ENCODE results near the gene XPO1.

XPO1 gene

DNA sequence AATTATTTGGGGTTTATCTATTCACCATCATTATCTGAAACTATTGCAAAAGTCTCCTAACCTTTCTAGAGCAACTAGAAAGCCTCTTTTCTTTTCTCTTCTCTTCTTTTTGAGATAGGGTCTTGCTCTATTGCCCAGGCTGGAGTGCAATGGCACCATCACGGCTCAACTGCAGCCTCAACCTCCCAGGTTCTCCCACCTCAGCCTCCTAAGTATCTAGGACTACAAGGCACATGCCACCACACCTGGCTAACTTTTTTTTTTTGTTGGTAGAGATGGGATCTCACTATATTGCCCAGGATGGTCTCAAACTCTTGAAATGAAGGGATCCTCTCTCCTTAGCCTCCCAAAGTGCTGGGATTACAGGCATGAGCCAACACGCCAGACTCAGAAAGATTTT is 24.5 kb upstream of the XPO1 start:
- no peaks in the 10 kb centered on the region for H3K79me2 ChIP-seq (ENCODE audit: insufficient read depth, low read length)
- H3K27ac ChIP-seq (ENCODE audit: low read length), result no peak overlapping the region
- H3K4me1 ChIP-seq (ENCODE audit: insufficient read depth, low read length), result no peaks in the 10 kb centered on the region
- H3K9ac ChIP-seq (ENCODE audit: low read depth, low read length), result no peak overlapping the region
- no peak overlapping the region for H3K4me3 ChIP-seq (ENCODE audit: low read depth in 1 of 2, low read length in 2 of 2)
- TF ChIP-seq, protein P1, sequence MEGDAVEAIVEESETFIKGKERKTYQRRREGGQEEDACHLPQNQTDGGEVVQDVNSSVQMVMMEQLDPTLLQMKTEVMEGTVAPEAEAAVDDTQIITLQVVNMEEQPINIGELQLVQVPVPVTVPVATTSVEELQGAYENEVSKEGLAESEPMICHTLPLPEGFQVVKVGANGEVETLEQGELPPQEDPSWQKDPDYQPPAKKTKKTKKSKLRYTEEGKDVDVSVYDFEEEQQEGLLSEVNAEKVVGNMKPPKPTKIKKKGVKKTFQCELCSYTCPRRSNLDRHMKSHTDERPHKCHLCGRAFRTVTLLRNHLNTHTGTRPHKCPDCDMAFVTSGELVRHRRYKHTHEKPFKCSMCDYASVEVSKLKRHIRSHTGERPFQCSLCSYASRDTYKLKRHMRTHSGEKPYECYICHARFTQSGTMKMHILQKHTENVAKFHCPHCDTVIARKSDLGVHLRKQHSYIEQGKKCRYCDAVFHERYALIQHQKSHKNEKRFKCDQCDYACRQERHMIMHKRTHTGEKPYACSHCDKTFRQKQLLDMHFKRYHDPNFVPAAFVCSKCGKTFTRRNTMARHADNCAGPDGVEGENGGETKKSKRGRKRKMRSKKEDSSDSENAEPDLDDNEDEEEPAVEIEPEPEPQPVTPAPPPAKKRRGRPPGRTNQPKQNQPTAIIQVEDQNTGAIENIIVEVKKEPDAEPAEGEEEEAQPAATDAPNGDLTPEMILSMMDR (IDR thresholded peaks at IDR 0.05; ENCODE audit: borderline replicate concordance, extremely low read depth, low read length, poor library complexity, severe bottlenecking), result no peak
- TF ChIP-seq EZH2 (IDR thresholded peaks at IDR 0.05; ENCODE audit: borderline replicate concordance, low read depth, low read length, severe bottlenecking), result no peak
- H3K4me2 ChIP-seq (ENCODE audit: insufficient read depth, low read length), result no peak overlapping the region
- H4K20me1 ChIP-seq (ENCODE audit: insufficient read depth, low read length), result no peaks in the 10 kb centered on the region
- ATAC-seq (ENCODE audit: insufficient read depth, low read depth), result no peak
- H2AFZ ChIP-seq (ENCODE audit: low read depth, low read length), result no peak overlapping the region
- H3K27me3 ChIP-seq (ENCODE audit: insufficient read depth, low read length, poor library complexity), result no peaks in the 10 kb centered on the region
- H3K36me3 ChIP-seq (ENCODE audit: insufficient read depth, low read length), result no peaks in the 10 kb centered on the region
- H3K9me3 ChIP-seq (ENCODE audit: insufficient read depth, low read length, severe bottlenecking), result no peaks in the 10 kb centered on the region
- DNase-seq, result no peak

DNA sequence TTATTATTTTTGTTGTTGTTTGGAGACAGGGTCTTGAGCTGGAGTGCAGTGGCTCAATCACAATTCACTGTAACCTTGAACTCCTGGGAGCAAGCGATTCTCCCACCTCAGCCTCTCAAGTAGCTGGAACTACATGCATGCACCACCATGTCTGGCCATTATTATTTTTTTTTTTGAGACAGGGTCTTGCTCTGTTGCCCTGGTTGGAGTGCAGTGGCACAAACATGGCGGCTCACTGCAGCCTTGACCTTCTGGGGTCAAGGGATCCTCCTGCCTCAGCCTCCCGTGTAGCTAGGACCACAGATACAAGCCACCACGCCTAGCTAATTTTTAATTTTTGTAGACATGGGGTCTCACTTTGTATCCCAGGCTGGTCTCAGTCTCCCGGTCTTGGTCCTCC is 20.0 kb upstream of the XPO1 start:
- no peak for ATAC-seq (ENCODE audit: insufficient read depth, low read depth)
- no peak overlapping the region for H3K4me2 ChIP-seq (ENCODE audit: insufficient read depth, low read length)
- no peak for TF ChIP-seq EZH2 (IDR thresholded peaks at IDR 0.05; ENCODE audit: borderline replicate concordance, low read depth, low read length, severe bottlenecking)
- TF ChIP-seq, protein P1 (IDR thresholded peaks at IDR 0.05; ENCODE audit: borderline replicate concordance, extremely low read depth, low read length, poor library complexity, severe bottlenecking), result no peak

DNA sequence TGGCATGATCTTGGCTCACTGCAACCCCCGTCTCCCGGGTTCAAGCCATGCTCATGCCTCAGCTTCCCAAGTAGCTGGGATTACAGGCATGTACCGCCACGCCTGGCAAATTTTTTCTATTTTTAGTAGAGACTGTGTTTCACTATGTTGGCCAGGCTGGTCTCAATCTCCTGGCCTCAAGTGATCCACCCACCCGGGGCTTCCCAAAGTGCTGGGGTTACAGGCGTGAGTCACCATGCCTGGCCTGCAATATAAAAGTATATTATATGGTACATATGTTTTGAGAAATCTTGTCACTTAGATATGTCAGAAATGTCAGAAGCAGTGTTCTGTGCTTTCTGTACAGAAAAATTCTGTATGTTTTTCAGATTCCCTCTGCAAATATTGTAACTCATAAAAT is 19.2 kb upstream of the XPO1 start:
- no peak for TF ChIP-seq EZH2 (IDR thresholded peaks at IDR 0.05; ENCODE audit: borderline replicate concordance, low read depth, low read length, severe bottlenecking)
- TF ChIP-seq, protein P1 (IDR thresholded peaks at IDR 0.05; ENCODE audit: borderline replicate concordance, extremely low read depth, low read length, poor library complexity, severe bottlenecking), result no peak
- no peaks in the 10 kb centered on the region for H3K36me3 ChIP-seq (ENCODE audit: insufficient read depth, low read length)
- H3K4me2 ChIP-seq (ENCODE audit: insufficient read depth, low read length), result no peak overlapping the region
- H2AFZ ChIP-seq (ENCODE audit: low read depth, low read length), result no peak overlapping the region
- ATAC-seq (ENCODE audit: insufficient read depth, low read depth), result no peak
- H3K27me3 ChIP-seq (ENCODE audit: insufficient read depth, low read length, poor library complexity), result no peaks in the 10 kb centered on the region
- H3K79me2 ChIP-seq (ENCODE audit: insufficient read depth, low read length), result no peaks in the 10 kb centered on the region
- no peak for DNase-seq
- H3K4me1 ChIP-seq (ENCODE audit: insufficient read depth, low read length), result no peaks in the 10 kb centered on the region
- H3K4me3 ChIP-seq (ENCODE audit: low read depth in 1 of 2, low read length in 2 of 2), result no peak overlapping the region
- no peak overlapping the region for H3K9ac ChIP-seq (ENCODE audit: low read depth, low read length)
- no peaks in the 10 kb centered on the region for H3K9me3 ChIP-seq (ENCODE audit: insufficient read depth, low read length, severe bottlenecking)
- no peaks in the 10 kb centered on the region for H4K20me1 ChIP-seq (ENCODE audit: insufficient read depth, low read length)
- no peak overlapping the region for H3K27ac ChIP-seq (ENCODE audit: low read length)

More for the DNA sequence above, 20.0 kb upstream of the XPO1 start:
- no peak overlapping the region for H3K4me3 ChIP-seq (ENCODE audit: low read depth in 1 of 2, low read length in 2 of 2)
- no peaks in the 10 kb centered on the region for H3K4me1 ChIP-seq (ENCODE audit: insufficient read depth, low read length)
- no peak for DNase-seq
- no peak overlapping the region for H3K27ac ChIP-seq (ENCODE audit: low read length)
- no peaks in the 10 kb centered on the region for H3K36me3 ChIP-seq (ENCODE audit: insufficient read depth, low read length)
- no peaks in the 10 kb centered on the region for H3K27me3 ChIP-seq (ENCODE audit: insufficient read depth, low read length, poor library complexity)
- H3K9me3 ChIP-seq (ENCODE audit: insufficient read depth, low read length, severe bottlenecking), result no peaks in the 10 kb centered on the region
- no peak overlapping the region for H3K9ac ChIP-seq (ENCODE audit: low read depth, low read length)
- no peaks in the 10 kb centered on the region for H4K20me1 ChIP-seq (ENCODE audit: insufficient read depth, low read length)
- no peaks in the 10 kb centered on the region for H3K79me2 ChIP-seq (ENCODE audit: insufficient read depth, low read length)
- no peak overlapping the region for H2AFZ ChIP-seq (ENCODE audit: low read depth, low read length)

DNA sequence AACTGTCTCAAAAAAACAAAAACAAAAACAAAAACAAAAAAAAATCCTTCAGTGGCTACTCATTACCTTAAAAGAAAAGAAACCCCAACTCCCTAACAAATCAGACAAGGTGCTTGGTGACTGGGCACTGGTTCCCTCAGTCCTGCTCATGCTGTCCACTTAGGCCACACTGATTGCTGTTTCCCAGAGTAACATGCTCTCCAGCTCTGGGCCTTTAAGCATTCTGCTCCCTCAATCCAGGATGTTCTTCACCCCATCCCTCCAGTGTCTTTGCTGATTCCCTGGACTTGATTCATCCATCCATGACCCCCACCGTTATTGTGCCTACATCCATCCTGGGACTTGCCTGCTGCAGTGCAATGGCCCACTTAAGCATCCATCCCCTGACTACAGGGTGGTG is 16.4 kb upstream of the XPO1 start:
- Histone ChIP-seq H4K20me1 (ENCODE audit: insufficient read depth, low read length) (no peaks in the 10 kb centered on the region), H2AFZ (ENCODE audit: low read depth, low read length) (no peak overlapping the region), H3K9me3 (ENCODE audit: insufficient read depth, low read length, severe bottlenecking) (no peaks in the 10 kb centered on the region), H3K9ac (ENCODE audit: low read depth, low read length) (no peak overlapping the region), H3K36me3 (ENCODE audit: insufficient read depth, low read length) (no peaks in the 10 kb centered on the region), H3K27ac (ENCODE audit: low read length) (no peak overlapping the region), H3K27me3 (ENCODE audit: insufficient read depth, low read length, poor library complexity) (no peaks in the 10 kb centered on the region), H3K4me3 (ENCODE audit: low read depth in 1 of 2, low read length in 2 of 2) (no peak overlapping the region), H3K4me2 (ENCODE audit: insufficient read depth, low read length) (no peak overlapping the region), H3K4me1 (ENCODE audit: insufficient read depth, low read length) (no peaks in the 10 kb centered on the region), H3K79me2 (ENCODE audit: insufficient read depth, low read length) (no peaks in the 10 kb centered on the region)
- TF ChIP-seq, protein P1 (IDR thresholded peaks at IDR 0.05; ENCODE audit: borderline replicate concordance, extremely low read depth, low read length, poor library complexity, severe bottlenecking), result no peak
- TF ChIP-seq EZH2 (IDR thresholded peaks at IDR 0.05; ENCODE audit: borderline replicate concordance, low read depth, low read length, severe bottlenecking), result no peak
- ATAC-seq (ENCODE audit: insufficient read depth, low read depth) (no peak), DNase-seq (no peak)

Data from DND-41 (cell line).